Neutrophil (primary cell): ENCODE data around the gene DDX5.

Experiments used
- H3K27ac ChIP-seq: fragments of 200-600 bp; sonication (generic); 2 replicates; pipeline ENCODE4 v1.5.1; 2016; ENCODE audit warnings: mild to moderate bottlenecking, moderate library complexity
- H3K27me3 ChIP-seq: fragments of 200-600 bp; sonication (generic); 2 replicates; pipeline ENCODE4 v1.6.0; 2016; ENCODE audit warnings: mild to moderate bottlenecking
- H3K36me3 ChIP-seq: fragments of 200-600 bp; sonication (generic); 2 replicates; pipeline ENCODE4 v1.5.1; 2017
- H3K4me1 ChIP-seq, 2 experiments: fragments of 200-600 bp in 1 of 2; sonication (generic) in 1 of 2; 1 replicate in 1 of 2; 2 replicates in 1 of 2; pipeline versions ENCODE4 v1.5.1 to v1.6.1; 2013 to 2016; ENCODE audit warnings: low read depth in 1 of 2, low read length in 1 of 2, mild to moderate bottlenecking in 1 of 2, moderate library complexity in 1 of 2; ENCODE audit not compliant: control insufficient read depth in 1 of 2, insufficient read depth in 1 of 2
- H3K4me3 ChIP-seq, 2 experiments: fragments of 200-600 bp in 1 of 2; sonication (generic) in 1 of 2; 1 replicate in 1 of 2; 2 replicates in 1 of 2; pipeline ENCODE4 v1.5.1; 2013 to 2016; ENCODE audit warnings: low read depth in 1 of 2, low read length in 1 of 2, mild to moderate bottlenecking in 1 of 2, moderate library complexity in 1 of 2
- H3K9me3 ChIP-seq: fragments of 200-600 bp; sonication (generic); 2 replicates; pipeline ENCODE4 v1.5.1; 2016
- CTCF ChIP-seq: fragments of 200-600 bp; sonication (generic); IDR thresholded peaks from 2 replicates; pipeline ENCODE4 v1.5.1; 2016; ENCODE audit warnings: antibody characterized with exemption

The DDX5 gene

GRCh38 chr17:64506201-64506575 is at the start of gene DDX5:
Gene DDX5 (minus strand): TSS chr17:64506289. CDS start chr17:64506119, 170 bp downstream.
- Histone ChIP-seq H3K4me1 (peaks cover 31 to 32% of the 10 kb centered on the region in 2 experiments), H3K27ac (peak within 1 kb of the TSS; percentile 98), H3K27me3 (no peaks in the 10 kb centered on the region), H3K9me3 (peaks cover 6% of the 10 kb centered on the region), H3K4me3 (peak within 1 kb of the TSS; percentile 95 to 100), H3K36me3 (peaks cover 46% of the 10 kb centered on the region)
- no peak for TF ChIP-seq CTCF

- H3K27ac ChIP-seq: no peak overlapping the region
- H3K9me3 ChIP-seq: no peaks in the 10 kb centered on the region
- H3K36me3 ChIP-seq: peaks cover 83% of the 10 kb centered on the region
- H3K4me1 ChIP-seq: no peaks in the 10 kb centered on the region
- no peak overlapping the region for H3K4me3 ChIP-seq
- TF ChIP-seq CTCF: no peak
- no peaks in the 10 kb centered on the region for H3K27me3 ChIP-seq
These were observed 49.2 kb upstream of the DDX5 start for GRCh38 chr17:64555281-64555680.

- H3K36me3 ChIP-seq: peaks cover 83% of the 10 kb centered on the region
- no peaks in the 10 kb centered on the region for H3K9me3 ChIP-seq
- H3K27me3 ChIP-seq: no peaks in the 10 kb centered on the region
- no peaks in the 10 kb centered on the region for H3K4me1 ChIP-seq
- TF ChIP-seq CTCF: no peak
- H3K4me3 ChIP-seq: no peak overlapping the region
- no peak overlapping the region for H3K27ac ChIP-seq
These were observed 48.0 kb upstream of the DDX5 start for GRCh38 chr17:64554028-64554637.

GRCh38 chr17:64551461-64551860 is 45.4 kb upstream of the DDX5 start:
- Histone ChIP-seq H3K27me3 (no peaks in the 10 kb centered on the region), H3K4me1 (no peaks in the 10 kb centered on the region), H3K36me3 (peaks cover 89% of the 10 kb centered on the region), H3K9me3 (no peaks in the 10 kb centered on the region), H3K27ac (no peak overlapping the region), H3K4me3 (no peak overlapping the region)
- no peak for TF ChIP-seq CTCF

GRCh38 chr17:64547319-64547718 is 41.2 kb upstream of the DDX5 start:
- H3K4me3 ChIP-seq: no peak overlapping the region
- TF ChIP-seq CTCF: no peak

More at GRCh38 chr17:64547319-64547718, 41.2 kb upstream of the DDX5 start:
- Histone ChIP-seq H3K27me3 (no peaks in the 10 kb centered on the region), H3K27ac (no peak overlapping the region), H3K9me3 (no peaks in the 10 kb centered on the region), H3K4me1 (no peaks in the 10 kb centered on the region), H3K36me3 (peaks cover 85% of the 10 kb centered on the region)
